Bronchial epithelial cell (primary cell): ENCODE data around the gene OR5A2. TPM values are rescaled to one million over a fixed set of nuclear protein-coding genes. Genes with fewer than 3 reads are reported as not detected.

ENCODE experiments used
- DNase-seq: peaks from one replicate; pipeline ENCODE4 v3.0.0-alpha.2; 2010; ENCODE audit warnings: low read depth
- FAIRE-seq: peaks from 2 replicates; lab custom pipeline; 2011; peaks lifted over from hg19 to GRCh38; lab: Jason Lieb, UNC
- H3K27me3 ChIP-seq: 2 replicates; pipeline ENCODE4 v1.5.1; 2011; ENCODE audit warnings: low read length; ENCODE audit not compliant: control insufficient read depth, insufficient read depth
- H3K36me3 ChIP-seq: 2 replicates; pipeline ENCODE4 v1.5.1; 2011; ENCODE audit warnings: low read length; ENCODE audit not compliant: control insufficient read depth, insufficient read depth
- H3K4me3 ChIP-seq: 2 replicates; pipeline ENCODE4 v1.5.1; 2011; ENCODE audit warnings: mild to moderate bottlenecking, low read depth, low read length, control low read depth
- CTCF ChIP-seq: IDR thresholded peaks from 2 replicates; pipeline ENCODE4 v1.5.1; 2011; ENCODE audit warnings: mild to moderate bottlenecking, moderate library complexity, low read length, control low read depth, inconsistent platforms; ENCODE audit not compliant: insufficient read depth, severe bottlenecking
- total RNA-seq: library from RNA; depleted of rRNA; stranded (reverse); fragments of >200 nt; gene quantifications from 2 replicates; pipeline ENCODE4 v1.2.1, GENCODE V29; 2014

Gene OR5A2
- total RNA-seq, 1 donor from 2014 or later: not detected

DNA sequence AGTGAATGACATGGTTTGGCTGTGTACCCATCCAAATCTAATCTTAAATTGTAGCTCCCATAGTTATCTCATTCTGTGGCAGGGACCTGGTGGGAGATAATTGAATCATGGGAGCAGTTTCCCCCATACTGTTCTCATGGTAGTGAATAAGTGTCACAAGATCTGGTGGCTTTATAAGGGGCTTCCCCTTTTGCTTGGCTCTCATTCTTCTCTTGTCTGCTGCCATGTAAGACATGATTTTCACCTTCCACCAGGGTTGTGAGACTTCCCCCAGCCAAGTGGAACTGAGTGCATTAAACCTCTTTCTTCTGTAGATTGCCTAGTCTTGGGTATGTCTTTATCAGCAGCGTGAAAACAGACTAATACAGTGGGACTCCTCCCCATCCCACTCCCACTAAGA, 11.1 kb downstream of the OR5A2 start:
- no peak for FAIRE-seq
- no peak for DNase-seq
- Histone ChIP-seq H3K4me3 (no peak overlapping the region), H3K27me3 (no peaks in the 10 kb centered on the region), H3K36me3 (no peaks in the 10 kb centered on the region)
- TF ChIP-seq CTCF: no peak

DNA sequence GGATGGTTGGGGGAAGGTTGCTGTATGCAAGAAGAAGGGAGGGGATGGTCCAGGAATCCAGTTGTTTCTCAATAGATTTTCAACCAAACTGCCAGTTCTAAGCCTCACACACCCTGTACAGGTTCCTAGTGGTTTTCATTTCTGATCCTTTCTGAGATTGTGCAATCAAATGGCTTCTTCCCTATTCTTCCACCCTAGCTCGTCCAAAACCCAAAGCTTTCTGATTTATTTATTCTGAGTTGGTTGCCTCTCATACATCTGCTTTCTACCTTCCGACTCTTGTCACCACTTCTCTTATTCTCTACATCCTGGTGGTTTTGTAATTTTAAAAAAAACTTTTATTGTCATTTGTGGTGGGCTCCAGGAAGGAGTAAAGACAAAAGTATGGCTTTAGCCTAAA, 12.6 kb downstream of the OR5A2 start:
- Histone ChIP-seq H3K27me3 (no peaks in the 10 kb centered on the region), H3K36me3 (no peaks in the 10 kb centered on the region), H3K4me3 (no peak overlapping the region)
- no peak for FAIRE-seq
- DNase-seq: no peak
- TF ChIP-seq CTCF: no peak

GRCh38 chr11:59403546-59403945, 22.7 kb downstream of the OR5A2 start:
- FAIRE-seq (no peak), DNase-seq (no peak)
- no peak for TF ChIP-seq CTCF
- Histone ChIP-seq H3K4me3 (no peak overlapping the region), H3K36me3 (no peaks in the 10 kb centered on the region), H3K27me3 (no peaks in the 10 kb centered on the region)

DNA sequence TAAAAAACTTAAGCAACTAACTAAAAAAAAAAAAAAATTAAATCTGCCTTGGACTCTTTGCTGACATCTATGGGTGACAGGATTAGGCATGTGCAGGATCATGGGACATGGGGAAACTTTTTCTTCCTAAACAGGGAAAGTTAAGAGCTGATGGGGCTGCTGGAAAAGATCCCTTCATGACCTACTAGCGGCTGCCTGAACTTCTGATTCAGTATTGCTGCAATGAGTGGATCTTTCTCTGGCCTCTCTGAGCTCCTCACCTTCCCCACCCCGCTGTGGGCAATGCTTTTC, 25.0 kb downstream of the OR5A2 start:
- Histone ChIP-seq H3K27me3 (no peaks in the 10 kb centered on the region), H3K36me3 (no peaks in the 10 kb centered on the region), H3K4me3 (no peak overlapping the region)
- FAIRE-seq: no peak
- no peak for DNase-seq
- no peak for TF ChIP-seq CTCF

DNA sequence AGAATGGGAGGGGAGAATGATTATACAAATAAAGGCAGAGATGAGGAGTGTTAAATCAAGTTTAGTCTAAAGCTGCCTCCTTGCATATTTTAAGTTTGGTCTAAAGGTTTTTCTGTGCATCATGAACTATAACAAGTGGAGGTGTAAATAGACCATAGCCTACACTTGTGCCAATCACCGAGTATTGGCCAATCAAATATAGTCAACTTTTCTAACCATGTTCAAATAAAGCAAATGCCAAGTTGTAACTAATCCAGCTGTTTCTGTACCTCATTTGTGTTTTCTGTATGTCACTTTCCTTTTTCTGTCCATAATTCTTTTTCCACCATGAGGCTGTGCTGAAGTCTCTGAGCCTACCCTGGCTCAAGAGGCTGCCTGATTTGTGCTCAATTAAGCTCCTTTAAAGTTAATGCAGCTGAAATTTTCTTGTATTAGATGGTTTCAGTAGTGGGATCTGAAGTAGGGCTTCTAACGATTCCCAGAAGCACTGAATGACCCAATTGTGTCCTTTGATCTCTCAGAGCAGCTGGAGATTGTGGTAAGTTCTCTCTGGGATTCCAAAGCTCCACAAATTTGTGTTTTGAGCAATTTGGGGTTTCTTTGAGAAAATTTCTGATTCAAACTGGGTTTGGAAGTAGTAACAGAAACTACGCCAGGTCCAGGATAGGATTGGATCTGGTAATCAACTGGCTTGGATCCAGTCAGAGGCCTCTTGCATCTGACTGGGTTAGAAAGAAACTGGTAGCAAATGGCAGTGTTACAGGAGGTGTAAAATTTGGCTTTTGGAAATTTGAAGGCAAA, 25.6 kb downstream of the OR5A2 start:
- DNase-seq (no peak), FAIRE-seq (no peak)
- H3K4me3 ChIP-seq: no peak overlapping the region
- no peaks in the 10 kb centered on the region for H3K36me3 ChIP-seq
- no peaks in the 10 kb centered on the region for H3K27me3 ChIP-seq
- no peak for TF ChIP-seq CTCF

GRCh38 chr11:59394186-59394585, 32.0 kb downstream of the OR5A2 start:
- H3K36me3 ChIP-seq: no peaks in the 10 kb centered on the region
- no peak for TF ChIP-seq CTCF
- no peak for DNase-seq
- FAIRE-seq: no peak
- H3K27me3 ChIP-seq: no peaks in the 10 kb centered on the region
- no peak overlapping the region for H3K4me3 ChIP-seq
